Activated naive CD8-positive, alpha-beta T cell treated with anti-CD3 and anti-CD28 coated beads, Interleukin-2, amount 50 U/mL, for 24 hours (primary cell): Measurements from ENCODE around the gene FOXN4.

Experiments
- ATAC-seq: fragments of 150-1000 bp; cut with Tn5 transposase; one replicate; pipeline ENCODE4 v1.10.0; 2021
- DNase-seq: peaks from one replicate; pipeline ENCODE4 v3.0.0; 2021
- H3K27ac Mint-ChIP-seq: one replicate; pipeline ENCODE4 v1.8.0; 2021; ENCODE audit warnings: mild to moderate bottlenecking, mixed read lengths
- H3K27me3 Mint-ChIP-seq: one replicate; pipeline ENCODE4 v1.8.0; 2021; ENCODE audit warnings: mixed read lengths
- H3K36me3 Mint-ChIP-seq: one replicate; pipeline ENCODE4 v1.8.0; 2021; ENCODE audit warnings: low read depth, mixed read lengths
- H3K4me1 Mint-ChIP-seq: one replicate; pipeline ENCODE4 v1.8.0; 2021; ENCODE audit warnings: mixed read lengths
- H3K4me3 Mint-ChIP-seq: one replicate; pipeline ENCODE4 v1.8.0; 2021; ENCODE audit warnings: mild to moderate bottlenecking, moderate library complexity, mixed read lengths
- H3K9me3 Mint-ChIP-seq: one replicate; pipeline ENCODE4 v1.8.0; 2021; ENCODE audit warnings: mixed read lengths

Gene FOXN4

GRCh38 chr12:109244073-109244472 is 65.0 kb downstream of the FOXN4 start:
- no peak for ATAC-seq
- peaks cover 4% of the 10 kb centered on the region for H3K36me3 Mint-ChIP-seq
- no peak overlapping the region for H3K4me3 Mint-ChIP-seq
- DNase-seq: no peak
- H3K27ac Mint-ChIP-seq: no peak overlapping the region
- H3K27me3 Mint-ChIP-seq: no peaks in the 10 kb centered on the region
- peaks cover 3% of the 10 kb centered on the region for H3K4me1 Mint-ChIP-seq
- H3K9me3 Mint-ChIP-seq: no peaks in the 10 kb centered on the region

DNA sequence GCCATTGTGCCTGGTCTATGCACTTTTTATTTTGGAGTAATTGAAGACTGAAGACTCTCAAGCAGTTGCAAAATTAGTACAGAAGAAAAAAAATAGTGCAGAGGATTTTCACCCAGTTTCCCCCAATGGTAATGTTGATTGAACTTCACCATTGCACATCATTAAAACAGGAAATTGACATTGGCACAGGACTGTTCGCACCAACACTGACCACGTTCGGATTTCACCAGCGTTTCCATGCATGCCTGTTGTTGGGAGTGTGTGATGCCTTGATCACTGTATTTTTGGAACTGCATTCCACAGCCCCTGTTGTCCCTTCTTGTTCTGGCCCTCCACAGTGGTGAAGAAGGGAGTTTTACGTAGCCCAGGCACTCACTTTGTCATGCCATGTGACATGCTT is 67.1 kb downstream of the FOXN4 start:
- Mint-ChIP-seq H3K9me3 (no peaks in the 10 kb centered on the region), H3K27ac (no peak overlapping the region), H3K36me3 (peaks cover 4% of the 10 kb centered on the region), H3K4me3 (no peak overlapping the region), H3K27me3 (no peaks in the 10 kb centered on the region), H3K4me1 (peaks cover 3% of the 10 kb centered on the region)
- no peak for ATAC-seq
- no peak for DNase-seq

DNA sequence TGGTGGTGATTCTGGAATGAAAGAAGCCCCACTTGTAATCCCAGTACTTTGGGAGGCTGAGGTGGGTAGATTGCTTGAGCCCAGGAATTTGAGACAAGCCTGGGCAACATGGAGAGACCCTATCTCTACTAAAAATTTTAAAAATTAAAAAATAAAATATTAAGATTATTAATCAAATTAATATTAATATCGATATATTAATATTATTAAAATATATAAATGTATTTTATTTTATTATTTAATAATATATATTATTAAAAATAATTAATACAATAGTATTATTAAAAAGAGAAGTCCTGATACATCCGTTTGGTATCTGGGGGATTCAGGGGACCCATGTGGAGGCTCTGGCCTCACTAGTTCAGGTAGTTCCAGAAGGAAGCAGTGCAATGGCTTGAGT is 68.7 kb downstream of the FOXN4 start:
- Mint-ChIP-seq H3K9me3 (no peaks in the 10 kb centered on the region), H3K27me3 (no peaks in the 10 kb centered on the region), H3K36me3 (peaks cover 4% of the 10 kb centered on the region), H3K4me1 (peaks cover 3% of the 10 kb centered on the region), H3K4me3 (no peak overlapping the region), H3K27ac (no peak overlapping the region)
- ATAC-seq (no peak), DNase-seq (no peak)

DNA sequence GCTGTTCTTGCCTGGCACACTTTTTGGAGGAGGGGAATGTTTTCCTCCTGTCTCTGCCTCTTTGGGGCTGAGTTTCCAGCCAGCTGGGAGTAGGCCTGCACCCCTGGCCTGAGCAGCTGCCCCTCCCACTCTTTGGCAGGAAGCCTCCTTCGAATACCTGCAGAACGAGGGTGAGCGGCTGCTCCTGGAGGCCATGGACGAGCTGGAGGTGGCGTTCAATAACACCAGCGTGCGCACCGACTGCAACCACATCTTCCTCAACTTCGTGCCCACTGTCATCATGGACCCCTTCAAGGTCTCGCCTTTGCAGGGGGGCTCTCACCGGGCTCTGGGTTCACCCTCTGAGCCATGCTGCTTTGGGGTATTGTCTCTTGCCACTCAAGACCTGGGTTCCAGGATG is 69.4 kb downstream of the FOXN4 start:
- Mint-ChIP-seq H3K27ac (no peak overlapping the region), H3K4me1 (peaks cover 3% of the 10 kb centered on the region), H3K27me3 (no peaks in the 10 kb centered on the region), H3K36me3 (peaks cover 4% of the 10 kb centered on the region), H3K4me3 (no peak overlapping the region), H3K9me3 (no peaks in the 10 kb centered on the region)
- no peak for ATAC-seq
- no peak for DNase-seq

DNA sequence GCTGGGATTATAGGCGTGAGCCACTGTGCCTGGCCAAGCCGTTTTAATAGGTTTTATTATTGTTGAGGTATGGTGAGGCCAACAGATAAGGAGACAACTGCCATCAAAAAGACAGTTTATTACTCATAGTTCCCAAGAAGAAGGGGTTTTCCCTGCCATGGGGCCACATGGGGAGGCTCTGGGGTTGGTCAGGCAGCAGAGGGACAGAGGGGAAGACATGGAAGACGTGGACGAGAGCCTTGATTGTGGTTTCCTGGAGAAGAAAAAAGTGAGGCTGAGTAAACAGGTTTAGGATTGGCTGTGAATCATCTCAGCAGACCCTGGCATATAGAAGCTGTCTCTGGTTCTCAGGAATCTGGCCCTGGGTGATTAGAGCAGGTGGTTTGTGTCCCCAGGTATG is 69.9 kb downstream of the FOXN4 start:
- peaks cover 3% of the 10 kb centered on the region for H3K4me1 Mint-ChIP-seq
- H3K4me3 Mint-ChIP-seq: no peak overlapping the region
- no peak for DNase-seq
- peak; percentile 43 for ATAC-seq
- H3K36me3 Mint-ChIP-seq: peaks cover 4% of the 10 kb centered on the region
- no peak overlapping the region for H3K27ac Mint-ChIP-seq
- H3K27me3 Mint-ChIP-seq: no peaks in the 10 kb centered on the region
- no peaks in the 10 kb centered on the region for H3K9me3 Mint-ChIP-seq

DNA sequence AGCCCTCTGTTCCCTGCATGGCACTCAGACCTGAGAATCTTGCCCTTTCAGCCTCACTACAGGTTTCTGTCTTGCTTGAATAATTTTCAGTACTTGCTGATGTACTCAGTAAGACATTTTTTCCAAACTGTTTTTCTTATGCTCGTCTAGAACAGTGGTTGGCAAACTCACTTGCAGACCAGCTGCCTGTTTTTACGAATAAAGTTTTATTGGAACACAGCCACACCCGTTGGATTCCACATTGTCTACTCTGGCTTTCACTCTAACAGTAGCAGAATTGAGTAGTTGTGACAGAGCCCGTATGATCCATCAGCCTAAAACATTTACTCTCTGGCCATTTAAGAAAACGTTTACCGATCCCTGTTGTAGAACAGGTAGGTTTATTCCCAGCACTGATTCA is 72.8 kb downstream of the FOXN4 start:
- H3K27me3 Mint-ChIP-seq: no peaks in the 10 kb centered on the region
- no peak overlapping the region for H3K4me3 Mint-ChIP-seq
- H3K9me3 Mint-ChIP-seq: no peaks in the 10 kb centered on the region
- H3K4me1 Mint-ChIP-seq: peaks cover 3% of the 10 kb centered on the region
- DNase-seq (no peak), ATAC-seq (no peak)
- H3K36me3 Mint-ChIP-seq: peaks cover 2% of the 10 kb centered on the region
- H3K27ac Mint-ChIP-seq: no peak overlapping the region

DNA sequence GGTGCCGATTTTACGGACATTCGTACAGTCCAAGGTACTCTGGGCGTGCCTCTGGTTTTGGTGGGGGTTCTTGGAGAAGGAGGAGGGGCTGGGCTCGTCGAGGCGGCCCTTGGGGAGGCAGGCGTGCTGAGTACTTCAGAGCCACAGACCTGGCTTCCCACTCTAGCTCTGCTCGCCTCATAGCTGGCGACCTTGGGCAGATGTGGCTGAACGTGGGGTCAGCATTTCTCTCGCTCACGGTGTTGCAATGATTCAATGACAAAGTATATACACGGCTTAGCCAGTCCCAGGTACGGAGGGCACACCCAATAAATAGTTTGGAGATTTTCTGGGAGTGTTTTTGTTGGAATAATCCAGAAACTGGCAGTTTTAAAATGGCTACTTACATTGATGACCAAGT is 75.1 kb downstream of the FOXN4 start:
- no peak overlapping the region for H3K27ac Mint-ChIP-seq
- no peaks in the 10 kb centered on the region for H3K36me3 Mint-ChIP-seq
- DNase-seq (no peak), ATAC-seq (no peak)
- H3K27me3 Mint-ChIP-seq: no peaks in the 10 kb centered on the region
- no peaks in the 10 kb centered on the region for H3K9me3 Mint-ChIP-seq
- H3K4me3 Mint-ChIP-seq: no peak overlapping the region
- peaks cover under 1% of the 10 kb centered on the region for H3K4me1 Mint-ChIP-seq

- DNase-seq: no peak
- no peak overlapping the region for H3K27ac Mint-ChIP-seq
- no peak for ATAC-seq
- H3K4me3 Mint-ChIP-seq: no peak overlapping the region
- no peaks in the 10 kb centered on the region for H3K27me3 Mint-ChIP-seq
- no peaks in the 10 kb centered on the region for H3K36me3 Mint-ChIP-seq
- no peaks in the 10 kb centered on the region for H3K4me1 Mint-ChIP-seq
- no peaks in the 10 kb centered on the region for H3K9me3 Mint-ChIP-seq
These were observed 76.4 kb downstream of the FOXN4 start for GRCh38 chr12:109232731-109233130.

DNA sequence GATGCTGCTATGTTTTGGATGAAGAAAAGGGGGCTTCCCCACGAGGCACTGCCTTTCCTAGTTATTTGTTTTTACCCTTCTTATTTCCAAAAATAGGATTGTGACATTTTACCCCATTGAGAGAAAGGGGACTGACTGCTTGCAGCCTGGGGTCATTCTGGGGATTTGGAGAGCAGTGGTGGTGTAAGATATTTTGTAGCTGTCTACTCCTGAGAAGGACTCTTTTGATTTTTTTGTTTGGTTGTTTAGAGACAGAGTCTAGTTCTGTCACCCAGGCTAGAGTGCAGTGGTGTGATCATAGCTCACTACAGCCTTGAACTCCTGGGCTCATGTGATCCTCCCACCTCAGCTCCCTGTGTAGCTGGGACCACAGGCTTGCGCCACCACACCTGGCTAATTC is 78.9 kb downstream of the FOXN4 start:
- ATAC-seq: no peak

GRCh38 chr12:109228664-109229063 is 80.4 kb downstream of the FOXN4 start:
- H3K27me3 Mint-ChIP-seq: no peaks in the 10 kb centered on the region
- DNase-seq (no peak), ATAC-seq (no peak)
- H3K27ac Mint-ChIP-seq: no peak overlapping the region
- H3K4me3 Mint-ChIP-seq: no peak overlapping the region
- H3K4me1 Mint-ChIP-seq: no peaks in the 10 kb centered on the region
- peaks cover 2% of the 10 kb centered on the region for H3K36me3 Mint-ChIP-seq
- no peaks in the 10 kb centered on the region for H3K9me3 Mint-ChIP-seq

More for the DNA sequence above, 78.9 kb downstream of the FOXN4 start:
- Mint-ChIP-seq H3K36me3 (peaks cover 2% of the 10 kb centered on the region), H3K4me1 (no peaks in the 10 kb centered on the region), H3K27ac (no peak overlapping the region), H3K4me3 (no peak overlapping the region), H3K27me3 (no peaks in the 10 kb centered on the region), H3K9me3 (no peaks in the 10 kb centered on the region)
- DNase-seq: no peak
